Activated CD8-positive, alpha-beta memory T cell treated with anti-CD3 and anti-CD28 coated beads, Interleukin-2, amount 50 U/mL, for 24 hours (primary cell): ENCODE measurements around the gene DIP2B.

ENCODE experiments used
- DNase-seq: peaks from one replicate; pipeline ENCODE4 v3.0.0-alpha.2; 2020; ENCODE audit errors: extremely low read depth

The DIP2B gene

GRCh38 chr12:50636505-50636904 is 131.7 kb downstream of the DIP2B start:
- DNase-seq: no peak

DNA sequence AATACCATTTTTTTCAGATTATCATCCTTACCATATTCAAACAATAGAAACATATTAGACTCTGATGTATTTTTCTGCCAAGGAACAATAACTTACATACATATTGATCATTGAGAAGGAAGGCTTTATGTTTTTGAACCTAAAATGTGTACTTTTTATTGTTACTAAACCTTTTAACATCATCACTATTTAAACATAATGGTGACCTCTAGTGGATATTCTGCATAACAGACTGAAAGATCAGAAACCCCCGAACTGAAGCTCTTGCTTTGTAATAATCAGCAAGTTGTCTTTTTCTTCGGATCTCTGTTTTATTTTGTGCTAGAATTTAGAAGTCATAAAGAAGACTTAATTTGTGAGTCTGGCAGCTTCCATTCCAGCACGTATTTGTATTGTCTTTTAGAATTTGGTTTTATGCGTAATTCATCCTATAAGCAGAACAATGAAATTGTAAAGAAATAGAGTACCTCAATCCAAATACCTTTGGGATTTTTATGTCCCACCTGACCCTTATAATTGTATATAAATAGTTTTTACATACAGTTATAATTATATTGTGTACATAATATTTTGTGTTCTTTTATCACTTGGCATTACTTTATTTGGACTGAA is 133.2 kb downstream of the DIP2B start:
- DNase-seq: no peak

- no peak for DNase-seq
Measured at GRCh38 chr12:50638482-50638880, 133.7 kb downstream of the DIP2B start.

DNA sequence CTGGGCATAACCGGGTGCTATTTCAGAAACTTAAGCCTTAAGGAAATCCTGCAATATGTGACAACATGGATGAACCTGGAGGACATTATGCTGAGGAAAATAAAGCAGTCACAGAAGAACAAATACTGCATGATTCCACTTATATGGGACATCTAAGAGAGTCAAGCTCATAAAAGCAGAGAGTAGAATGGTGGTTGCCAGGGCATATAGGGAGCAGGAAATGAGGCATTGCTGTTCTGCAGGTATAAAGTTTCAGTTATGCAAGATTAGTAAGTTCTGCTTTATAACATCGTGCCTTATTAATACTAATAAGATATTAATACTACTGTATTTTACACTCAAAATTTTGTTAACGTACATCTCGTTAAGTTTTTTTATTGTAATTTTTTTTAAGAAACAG is 134.9 kb downstream of the DIP2B start:
- DNase-seq: no peak

DNA sequence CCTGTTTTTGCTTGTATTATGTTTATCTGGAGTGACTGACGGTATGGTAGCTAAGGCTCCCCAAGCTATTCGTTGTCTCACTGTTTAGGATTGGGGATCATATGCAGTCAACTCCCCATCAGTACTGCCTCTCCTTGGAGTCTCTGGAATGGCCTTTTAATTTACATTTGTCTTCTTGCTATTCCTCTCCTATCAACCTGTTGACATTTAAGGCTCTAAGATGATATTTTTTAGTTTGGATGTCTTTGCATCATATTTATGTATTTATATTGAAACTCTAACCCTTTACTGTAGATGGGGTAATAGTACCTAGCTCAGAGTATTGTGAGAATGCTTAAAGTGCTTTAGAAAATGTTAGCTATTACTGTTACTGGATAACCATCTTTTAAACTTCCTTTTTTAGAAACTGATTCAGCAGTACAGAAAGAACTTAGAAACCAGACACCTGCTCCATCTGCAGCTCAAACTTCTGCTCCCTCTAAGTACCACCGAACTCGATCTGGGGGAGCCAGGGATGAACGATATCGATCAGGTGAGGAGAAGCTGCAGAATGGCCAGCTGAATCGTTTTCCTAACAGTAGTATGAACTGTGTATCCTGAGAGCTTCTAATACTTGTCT is 135.6 kb downstream of the DIP2B start:
- no peak for DNase-seq

DNA sequence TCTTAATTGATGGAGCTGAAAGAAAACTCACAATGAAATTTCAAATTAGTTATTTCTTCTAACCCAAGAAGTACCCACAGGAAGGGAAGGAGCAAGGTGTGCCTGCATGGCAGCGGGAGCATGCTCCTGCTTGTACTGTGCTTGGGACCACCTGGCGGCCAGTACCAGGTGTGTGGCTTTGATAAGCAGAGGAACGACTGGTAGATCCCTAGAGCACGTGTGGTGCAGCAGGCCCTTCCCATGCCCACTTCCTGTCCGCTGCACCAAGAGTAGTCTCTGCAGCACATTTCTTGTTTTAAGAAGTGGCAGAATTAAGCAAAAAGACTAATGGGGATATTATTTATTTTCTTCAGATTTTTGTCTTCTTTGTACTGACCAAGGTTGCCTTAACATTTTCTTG is 136.8 kb downstream of the DIP2B start:
- no peak for DNase-seq

DNA sequence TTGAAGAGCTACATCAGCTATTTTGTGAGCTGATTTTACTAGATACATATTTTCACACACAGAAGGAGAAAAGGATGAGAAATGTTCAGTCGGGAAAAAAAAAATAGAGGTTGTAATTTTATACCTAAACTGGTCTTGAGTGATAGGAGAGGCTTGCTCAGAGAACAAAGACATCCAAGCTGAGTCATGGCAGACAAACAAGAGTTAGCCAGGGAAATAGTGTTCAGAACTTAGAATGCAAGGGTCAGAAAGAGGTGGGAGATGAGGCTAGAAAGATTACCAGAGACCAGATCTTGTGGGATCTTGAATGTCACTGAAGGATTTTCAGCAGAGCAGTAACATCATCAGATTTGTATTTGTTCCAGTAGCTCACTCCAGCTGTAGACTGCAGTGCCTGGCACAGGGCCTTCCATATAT is 137.3 kb downstream of the DIP2B start:
- DNase-seq: no peak

GRCh38 chr12:50642761-50643160 is 138.0 kb downstream of the DIP2B start:
- no peak for DNase-seq

- no peak for DNase-seq
Measured at GRCh38 chr12:50647031-50647430, 142.2 kb downstream of the DIP2B start.

DNA sequence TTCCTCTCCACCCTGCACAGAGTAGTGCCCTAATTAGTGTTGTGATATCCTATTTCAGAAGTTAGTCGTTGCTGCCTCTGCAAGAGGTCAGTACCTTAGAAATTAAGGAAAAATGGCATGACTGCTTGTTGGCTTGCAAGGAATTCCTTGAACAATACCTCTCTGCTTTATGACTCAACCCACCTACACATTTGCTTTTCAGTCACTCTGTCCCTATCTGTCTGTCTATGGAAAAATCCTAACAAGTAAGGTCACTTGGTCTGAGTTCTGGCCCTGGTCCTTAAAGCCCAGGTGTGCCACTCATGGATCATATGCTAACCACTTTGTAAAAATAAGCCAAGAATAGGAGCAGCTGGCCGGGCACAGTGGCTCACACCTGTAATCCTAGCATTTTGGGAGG is 142.7 kb downstream of the DIP2B start:
- no peak for DNase-seq

DNA sequence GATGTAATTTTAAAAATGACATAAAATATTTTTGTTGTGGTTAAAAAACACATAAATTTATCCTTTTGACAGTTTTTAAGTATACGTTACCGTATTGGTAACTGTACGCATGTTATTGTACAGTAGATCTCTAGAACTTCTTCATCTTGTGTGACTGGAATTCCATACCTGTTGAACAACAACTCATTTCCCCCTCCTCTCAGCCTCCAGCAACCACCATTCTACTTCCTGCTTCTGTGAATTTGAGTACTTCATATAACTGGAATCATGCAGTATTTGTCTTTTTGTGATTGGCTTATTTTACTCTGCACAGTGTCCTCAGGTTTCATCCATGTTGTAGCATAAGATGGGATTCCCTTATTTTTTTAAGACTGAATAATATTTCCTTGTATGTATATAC is 145.5 kb downstream of the DIP2B start:
- DNase-seq: no peak

DNA sequence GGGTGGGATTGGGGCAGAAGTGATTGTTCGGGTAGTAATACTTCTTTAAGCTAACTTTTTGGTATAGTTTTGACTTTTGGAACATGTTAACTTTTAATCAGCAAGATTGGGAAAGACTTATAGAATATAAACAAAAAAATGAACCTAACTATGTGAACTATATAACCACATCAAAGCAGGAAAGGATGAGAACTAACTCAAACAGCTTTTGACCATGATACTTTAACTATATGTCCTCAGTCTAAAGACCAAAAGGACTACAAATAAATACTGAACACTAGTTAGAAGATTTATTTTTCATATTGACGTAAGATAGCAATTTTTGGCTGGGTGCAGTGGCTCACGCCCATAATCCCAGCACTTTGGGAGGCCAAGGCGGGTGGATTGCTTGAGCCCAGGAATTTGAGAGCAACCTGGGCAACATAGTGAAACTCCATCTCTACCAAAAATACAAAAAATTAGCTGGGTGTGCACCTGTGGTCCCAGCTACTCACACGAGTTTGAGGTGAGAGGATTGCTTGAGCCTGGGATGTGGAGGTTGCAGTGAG is 150.7 kb downstream of the DIP2B start:
- DNase-seq: no peak

GRCh38 chr12:50659260-50659659 is 154.5 kb downstream of the DIP2B start:
- DNase-seq: no peak

DNA sequence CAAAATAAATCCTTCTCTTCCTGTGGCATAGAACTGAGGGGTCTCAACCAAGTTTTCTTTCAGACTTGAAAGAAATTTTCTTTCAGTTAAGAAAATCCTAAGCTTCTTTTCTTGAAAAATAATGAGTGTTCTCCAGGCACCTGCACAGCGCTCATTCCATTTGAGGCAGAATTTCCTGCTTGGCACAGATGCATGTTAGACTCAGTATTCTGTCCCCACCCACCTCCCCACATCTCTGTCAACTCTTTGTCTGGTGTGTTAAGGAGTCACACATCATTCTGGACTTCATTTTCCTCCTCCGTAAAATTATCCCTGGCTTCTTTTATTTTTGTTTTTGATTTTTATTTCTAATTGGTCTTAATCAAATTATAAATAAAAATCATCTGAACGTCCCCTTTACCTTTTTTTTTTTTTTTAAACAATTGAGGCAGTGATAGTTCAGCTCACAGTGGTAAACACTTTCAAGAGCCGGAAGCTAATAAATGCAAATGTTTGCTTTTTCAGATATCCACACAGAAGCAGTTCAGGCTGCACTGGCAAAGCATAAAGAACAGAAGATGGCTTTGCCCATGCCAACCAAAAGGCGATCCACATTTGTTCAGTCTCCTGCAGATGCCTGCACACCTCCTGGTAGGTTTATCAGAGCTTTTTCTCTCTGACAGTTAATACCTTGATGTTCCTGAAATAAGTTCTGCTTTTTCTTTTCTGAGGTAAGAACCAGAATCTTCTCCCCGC is 155.1 kb downstream of the DIP2B start:
- no peak for DNase-seq

GRCh38 chr12:50660425-50660822 is 155.6 kb downstream of the DIP2B start:
- no peak for DNase-seq

DNA sequence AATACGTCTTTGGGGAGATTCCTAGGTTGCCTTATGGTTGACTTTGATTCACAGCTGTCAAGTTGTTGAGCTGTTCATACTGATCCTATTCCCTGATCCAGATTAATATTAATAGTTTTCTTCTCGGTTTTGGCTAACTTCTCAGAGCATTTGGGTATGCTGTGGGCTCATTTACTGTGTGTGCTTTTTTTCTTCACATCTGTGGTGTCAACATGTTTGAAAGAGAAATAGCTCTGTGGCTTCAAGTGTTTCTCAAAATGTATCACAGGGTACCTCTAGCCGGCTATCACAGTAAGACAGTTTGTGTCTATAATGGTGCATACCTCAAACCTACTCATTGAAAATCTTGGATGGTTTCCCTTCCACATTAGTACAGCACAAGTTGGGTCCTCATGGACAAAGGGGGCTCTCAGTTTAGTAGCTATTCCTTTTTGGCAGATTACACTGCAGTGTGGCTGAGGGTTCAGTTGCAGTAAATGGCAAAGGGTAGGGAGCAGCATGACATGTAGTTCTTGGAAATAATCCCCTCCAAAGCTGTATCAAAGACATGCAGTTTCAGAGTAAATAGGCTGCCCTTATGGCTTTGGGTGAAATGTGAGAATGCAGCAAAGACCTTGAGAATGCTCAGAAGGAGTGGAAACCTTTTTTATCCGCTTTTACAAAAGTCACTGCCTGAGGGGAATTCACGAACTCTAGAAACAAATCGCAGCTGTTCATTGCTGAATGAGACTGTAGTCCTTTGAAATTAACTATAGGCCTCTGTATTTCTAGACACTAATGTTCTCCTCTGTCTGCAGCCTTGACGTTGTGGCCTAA is 156.7 kb downstream of the DIP2B start:
- DNase-seq: no peak

DNA sequence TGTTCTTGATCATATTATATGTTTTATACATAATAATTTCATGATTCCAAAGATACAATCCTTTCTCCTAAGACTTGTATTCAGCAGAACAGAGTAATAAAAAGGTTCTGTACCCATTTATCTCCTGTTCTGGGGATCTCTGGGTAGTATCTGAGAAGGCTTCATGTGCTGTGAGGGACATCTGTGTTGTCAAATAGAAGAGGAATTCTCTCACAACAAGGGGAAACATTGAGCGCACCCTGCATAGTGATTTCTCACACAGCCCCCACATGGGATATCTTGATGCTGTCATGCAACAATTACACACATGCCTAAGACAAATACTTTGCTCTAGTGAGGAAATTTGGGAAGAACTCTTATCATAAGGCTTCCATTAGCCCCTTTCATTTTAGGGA is 157.3 kb downstream of the DIP2B start:
- no peak for DNase-seq

DNA sequence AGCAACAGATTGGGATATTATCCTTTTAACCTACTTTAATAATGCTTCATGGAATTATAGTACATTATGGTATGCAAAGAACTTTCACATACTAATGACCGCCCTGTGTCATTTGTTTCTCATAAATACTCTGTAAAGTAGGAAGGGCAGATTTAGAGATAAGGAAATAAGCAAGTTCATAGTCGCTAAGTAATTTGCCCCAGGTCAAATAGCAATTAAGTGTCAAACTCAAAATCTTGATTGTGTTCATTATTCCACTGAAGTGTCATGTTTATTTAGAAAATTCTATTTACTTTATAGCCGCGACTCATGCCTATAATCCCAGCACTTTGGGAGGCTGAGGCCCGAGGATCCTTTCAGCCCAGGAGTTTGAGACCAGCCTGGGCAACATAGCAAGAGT is 160.4 kb downstream of the DIP2B start:
- no peak for DNase-seq

- no peak for DNase-seq
Measured at GRCh38 chr12:50665609-50666008, 160.8 kb downstream of the DIP2B start.

DNA sequence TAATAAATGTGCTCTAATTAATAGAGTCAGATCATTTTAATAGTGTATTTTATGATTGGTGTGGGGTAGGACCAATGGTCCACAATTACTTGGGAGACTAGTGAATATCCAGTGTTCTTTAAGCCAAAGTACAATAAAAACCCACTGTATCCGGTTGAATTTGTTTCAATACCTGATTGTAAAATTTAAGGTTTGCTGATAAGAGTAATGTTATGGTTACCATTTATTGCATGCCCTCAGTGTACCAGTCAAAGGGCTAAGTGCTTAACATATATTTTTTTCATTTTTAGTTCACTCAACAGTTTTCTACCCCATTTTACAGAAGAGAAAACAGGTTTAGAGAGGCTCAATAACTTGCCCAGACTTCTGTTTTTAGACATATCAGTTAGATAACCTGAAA is 161.2 kb downstream of the DIP2B start:
- no peak for DNase-seq

DNA sequence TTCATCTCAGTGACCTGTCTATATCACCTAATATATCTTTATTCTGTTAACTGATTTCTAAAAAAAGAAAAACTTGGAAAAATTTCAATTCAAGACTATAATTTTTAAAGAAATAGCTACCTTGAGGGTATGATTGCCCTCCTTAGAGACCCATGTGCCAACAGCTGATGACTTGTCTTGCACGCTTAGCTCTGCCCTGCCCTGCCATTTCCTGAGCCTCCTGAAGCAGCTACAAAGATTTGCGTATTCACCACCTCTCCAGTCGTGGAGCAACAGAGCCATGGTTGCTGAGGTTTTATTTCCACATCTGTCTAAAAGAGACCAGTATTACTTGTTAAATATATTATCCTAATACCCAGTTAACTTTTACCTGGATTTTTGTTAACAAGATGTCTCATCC is 167.4 kb downstream of the DIP2B start:
- DNase-seq: no peak

DNA sequence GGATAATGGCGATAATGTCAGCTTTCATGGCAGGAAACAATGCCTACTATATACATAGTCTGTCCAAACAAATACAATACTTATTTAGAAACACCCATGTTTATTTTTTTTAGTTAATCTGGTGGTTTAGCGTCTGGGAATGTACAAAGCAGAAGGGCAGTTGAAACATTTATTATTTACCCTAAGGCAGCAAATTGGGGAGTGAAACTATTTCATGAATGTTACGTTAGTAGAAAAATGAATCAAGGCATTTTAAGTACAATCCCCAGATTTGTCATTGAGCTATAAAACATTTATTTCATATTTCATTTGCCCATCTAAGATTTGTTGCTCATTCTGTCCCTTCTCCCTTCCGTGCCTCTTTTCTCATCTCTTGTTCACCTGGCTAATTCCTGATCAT is 172.0 kb downstream of the DIP2B start:
- no peak for DNase-seq
